Measurements from ENCODE around the gene KDM2A. TPM values are rescaled to one million over a fixed set of nuclear protein-coding genes. Genes with fewer than 3 reads are reported as not detected.
"Not testable (repeated sequence)": the region's sequence is repeated elsewhere in the genome, so short reads cannot be mapped to it uniquely, and the experiment has no call there.

The KDM2A gene
- total RNA-seq, 2 donors from 2014 or later = 151 to 178 TPM

GRCh38 chr11:67256477-67257135 is 137.5 kb downstream of the KDM2A start:
- no peak overlapping the region for H3K4me3 Mint-ChIP-seq
- peak overlapping the region; percentile 12 to 68 for H3K27ac Mint-ChIP-seq
- peaks cover 39 to 66% of the 10 kb centered on the region in 2 donors for H3K4me1 Mint-ChIP-seq (ENCODE audit: low read depth in 2 of 2)
- peaks cover 29% of the 10 kb centered on the region for H3K36me3 Mint-ChIP-seq
- no peak for ATAC-seq
- H3K27me3 Mint-ChIP-seq = no peaks in the 10 kb centered on the region
- no peak for DNase-seq (ENCODE audit: low spot score)
- H3K9me3 Mint-ChIP-seq = no peaks in the 10 kb centered on the region

DNA sequence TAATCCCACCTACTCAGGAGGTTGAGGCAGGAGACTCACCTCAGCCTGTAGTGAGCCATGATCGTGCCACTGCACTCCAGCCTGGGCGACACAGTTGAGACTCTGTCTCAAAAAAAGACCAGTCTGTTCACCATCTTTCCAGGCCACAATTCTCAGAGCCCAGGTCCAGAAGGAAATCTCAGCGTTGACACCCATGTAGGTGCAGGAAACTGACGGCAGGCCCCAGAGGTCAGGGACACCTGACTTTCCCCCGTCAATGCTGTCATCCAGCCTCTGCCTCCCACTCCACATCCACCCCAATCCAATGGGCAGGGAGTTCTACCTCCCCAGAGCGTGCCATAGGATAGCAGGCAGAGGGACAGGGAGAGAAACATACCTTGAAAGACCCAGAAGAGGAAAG is 141.3 kb downstream of the KDM2A start:
- ATAC-seq (no peak), DNase-seq (ENCODE audit: low spot score) (no peak)
- peaks cover 40 to 60% of the 10 kb centered on the region in 2 donors for H3K4me1 Mint-ChIP-seq (ENCODE audit: low read depth in 2 of 2)
- peaks cover 4% of the 10 kb centered on the region for H3K36me3 Mint-ChIP-seq
- H3K4me3 Mint-ChIP-seq = no peak overlapping the region
- no peaks in the 10 kb centered on the region for H3K27me3 Mint-ChIP-seq
- peak overlapping the region in 1 of 2 donors; percentile 58 for H3K27ac Mint-ChIP-seq
- no peaks in the 10 kb centered on the region for H3K9me3 Mint-ChIP-seq

DNA sequence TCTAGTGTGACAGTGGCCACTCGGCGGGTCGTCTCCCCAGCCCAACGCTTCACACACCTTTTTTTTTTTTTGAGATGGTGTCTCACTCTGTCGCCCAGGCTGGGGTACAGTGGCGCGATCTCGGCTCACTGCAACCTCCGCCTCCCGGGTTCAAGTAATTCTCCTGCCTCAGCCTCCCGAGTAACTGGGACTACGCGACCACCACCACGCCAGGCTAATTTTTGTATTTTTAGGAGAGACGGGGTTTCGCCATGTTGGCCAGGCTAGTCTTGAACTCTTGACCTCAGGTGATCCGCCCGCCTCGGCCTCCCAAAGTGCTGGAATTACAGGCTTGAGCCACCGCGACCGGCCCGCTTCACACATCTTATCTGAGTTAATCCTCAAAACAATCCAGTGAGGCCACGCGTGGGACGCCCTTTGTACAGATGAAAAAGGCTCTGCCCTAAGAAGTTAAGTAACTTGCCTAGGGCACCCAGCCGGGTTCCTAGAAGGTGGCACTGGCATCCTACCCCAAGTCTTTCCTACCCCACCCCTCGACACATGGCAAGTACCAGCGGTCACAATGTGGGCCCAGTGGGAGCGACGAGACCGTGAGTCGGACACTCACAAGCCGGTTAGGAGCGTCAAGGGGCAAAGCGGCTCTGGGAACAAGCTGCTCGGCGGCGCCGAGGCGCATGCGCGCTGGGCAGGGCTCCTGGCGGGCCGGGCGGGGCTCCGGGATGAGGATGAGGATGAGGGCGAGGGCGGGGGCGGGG is 142.0 kb downstream of the KDM2A start:
- not testable (repeated sequence) for H3K36me3 Mint-ChIP-seq; H3K27me3 Mint-ChIP-seq; ATAC-seq; DNase-seq (ENCODE audit: low spot score); H3K9me3 Mint-ChIP-seq
- peak overlapping the region in 1 of 2 donors; percentile 58 for H3K27ac Mint-ChIP-seq
- H3K4me3 Mint-ChIP-seq = peak overlapping the region; percentile 52
- peaks cover 47 to 61% of the 10 kb centered on the region in 2 donors for H3K4me1 Mint-ChIP-seq (ENCODE audit: low read depth in 2 of 2)

GRCh38 chr11:67261640-67261945 is 142.5 kb downstream of the KDM2A start:
- Mint-ChIP-seq H3K4me1 (ENCODE audit: low read depth in 2 of 2) (peaks cover 47 to 60% of the 10 kb centered on the region in 2 donors), H3K4me3 (peak overlapping the region; percentile 47)
- no peak for DNase-seq (ENCODE audit: low spot score)

DNA sequence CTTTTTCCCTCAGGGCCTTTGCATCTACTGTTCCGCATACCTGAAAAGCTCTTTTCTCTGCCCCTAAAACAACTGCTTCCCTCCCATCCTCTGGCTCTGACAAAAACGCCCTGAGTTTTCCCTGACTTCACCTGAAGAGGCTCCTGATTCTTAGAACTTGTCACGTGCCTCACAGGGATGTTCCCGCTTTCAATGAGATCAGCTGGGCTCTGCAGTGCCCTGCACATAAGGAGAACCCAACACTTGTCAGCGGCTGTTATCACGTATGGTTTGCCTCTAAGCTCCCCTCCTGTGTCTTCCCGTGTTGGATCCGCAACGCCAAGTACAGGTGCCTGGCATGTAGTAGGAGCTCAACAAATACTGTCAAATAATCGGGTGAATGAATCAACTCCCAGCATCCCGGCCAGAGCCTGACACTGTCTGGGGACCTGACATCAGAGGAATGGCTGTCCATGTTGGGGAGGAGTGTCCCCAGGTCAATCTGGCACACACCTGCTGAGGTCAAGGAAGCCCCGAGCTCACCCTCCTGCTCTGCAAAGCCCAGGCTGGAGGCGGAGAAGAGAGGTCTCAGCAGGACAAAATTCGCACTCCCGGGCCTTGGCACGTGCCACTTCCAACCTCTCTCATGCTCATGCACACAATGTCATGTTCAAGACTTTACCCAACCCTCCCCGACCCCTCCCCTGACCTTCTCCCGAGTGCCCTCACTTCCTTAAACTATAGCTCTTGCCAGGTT is 143.1 kb downstream of the KDM2A start:
- H3K4me3 Mint-ChIP-seq = peak overlapping the region; percentile 77
- DNase-seq (ENCODE audit: low spot score) (no peak), ATAC-seq (no peak)
- H3K27me3 Mint-ChIP-seq = no peaks in the 10 kb centered on the region
- no peaks in the 10 kb centered on the region for H3K9me3 Mint-ChIP-seq
- peaks cover under 1% of the 10 kb centered on the region for H3K36me3 Mint-ChIP-seq
- peak overlapping the region; percentile 69 to 75 for H3K27ac Mint-ChIP-seq
- H3K4me1 Mint-ChIP-seq (ENCODE audit: low read depth in 2 of 2) = peaks cover 48 to 55% of the 10 kb centered on the region in 2 donors

More at GRCh38 chr11:67261640-67261945, 142.5 kb downstream of the KDM2A start:
- peak overlapping the region in 1 of 2 donors; percentile 70 for H3K27ac Mint-ChIP-seq
- no peak for ATAC-seq
- no peaks in the 10 kb centered on the region for H3K9me3 Mint-ChIP-seq
- H3K27me3 Mint-ChIP-seq = no peaks in the 10 kb centered on the region
- H3K36me3 Mint-ChIP-seq = peaks cover 4% of the 10 kb centered on the region

DNA sequence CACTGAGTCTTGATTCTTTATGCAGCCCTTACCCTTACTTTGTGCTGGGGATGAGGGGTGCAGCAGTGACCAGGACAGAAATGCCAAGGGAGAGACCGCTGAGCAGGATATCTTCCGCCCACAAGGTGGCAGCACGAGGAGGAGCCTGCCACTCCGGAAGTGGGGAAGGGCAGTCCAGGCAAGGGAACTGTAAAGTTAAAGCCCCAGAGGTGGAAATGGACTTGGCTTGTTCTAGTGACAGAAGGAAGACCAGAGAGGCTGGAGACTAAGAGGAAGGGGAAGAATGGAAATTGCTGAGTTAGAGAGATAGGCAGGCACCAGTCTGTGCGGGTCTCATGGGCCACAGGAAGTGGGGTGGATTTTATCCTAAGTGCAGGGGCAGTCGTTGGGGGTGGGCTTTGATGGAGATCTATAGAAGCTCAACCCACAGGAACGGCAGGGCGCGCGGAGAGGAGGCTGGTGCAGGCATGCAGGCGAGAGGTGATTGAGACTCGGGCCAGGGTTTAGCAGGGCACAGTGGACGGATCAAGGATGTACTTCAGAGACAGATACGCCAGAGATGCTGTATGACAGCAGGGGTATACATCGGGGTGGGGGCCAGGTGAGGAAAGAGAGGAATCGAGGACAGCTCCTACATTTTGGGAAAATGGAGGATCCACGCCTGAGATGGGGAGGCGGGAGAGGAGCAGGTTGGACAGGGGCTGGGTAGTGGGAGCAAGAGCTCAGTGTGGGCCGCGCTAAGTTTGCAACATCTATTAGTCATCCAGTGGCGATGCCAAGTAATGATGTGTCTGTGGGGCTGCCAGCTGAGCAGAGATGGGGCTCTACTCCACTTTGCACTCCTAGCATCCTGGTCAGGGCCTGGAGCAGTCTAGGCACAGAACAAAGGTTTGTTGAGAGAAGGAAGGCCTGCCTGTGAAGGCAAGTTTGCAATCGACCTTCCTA is 143.9 kb downstream of the KDM2A start:
- Mint-ChIP-seq H3K4me1 (ENCODE audit: low read depth in 2 of 2) (peaks cover 57% of the 10 kb centered on the region in 2 donors), H3K36me3 (peaks cover 9% of the 10 kb centered on the region), H3K27me3 (no peaks in the 10 kb centered on the region), H3K4me3 (peak overlapping the region; percentile 77), H3K27ac (peak overlapping the region; percentile 69 to 75), H3K9me3 (no peaks in the 10 kb centered on the region)
- peak; percentile 83 for DNase-seq (ENCODE audit: low spot score)
- ATAC-seq = peak; percentile 59 to 71

DNA sequence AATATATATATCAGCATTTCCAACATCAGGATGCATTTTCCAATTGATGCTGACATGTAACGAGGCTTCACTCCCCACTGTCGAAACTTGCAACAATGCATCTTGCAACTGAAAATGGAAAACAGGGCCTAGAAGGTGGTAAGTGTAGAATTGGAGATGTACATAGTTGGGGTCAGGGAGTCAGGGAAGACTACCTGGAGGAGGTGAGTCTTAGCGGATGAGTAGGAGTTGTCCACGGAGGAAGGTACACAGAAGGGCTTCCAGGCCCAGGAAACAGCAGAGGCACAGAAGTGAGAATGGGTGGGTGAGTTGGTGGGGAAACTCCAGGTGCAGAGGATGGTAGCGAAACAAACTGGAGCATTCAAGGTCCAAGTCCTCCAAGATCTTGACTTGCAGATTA is 145.2 kb downstream of the KDM2A start:
- DNase-seq (ENCODE audit: low spot score) (no peak), ATAC-seq (no peak)
- Mint-ChIP-seq H3K4me1 (ENCODE audit: low read depth in 2 of 2) (peaks cover 55 to 60% of the 10 kb centered on the region in 2 donors), H3K27me3 (no peaks in the 10 kb centered on the region), H3K9me3 (no peaks in the 10 kb centered on the region), H3K27ac (peak overlapping the region; percentile 69 to 94), H3K36me3 (peaks cover 12% of the 10 kb centered on the region), H3K4me3 (peak overlapping the region; percentile 19)

DNA sequence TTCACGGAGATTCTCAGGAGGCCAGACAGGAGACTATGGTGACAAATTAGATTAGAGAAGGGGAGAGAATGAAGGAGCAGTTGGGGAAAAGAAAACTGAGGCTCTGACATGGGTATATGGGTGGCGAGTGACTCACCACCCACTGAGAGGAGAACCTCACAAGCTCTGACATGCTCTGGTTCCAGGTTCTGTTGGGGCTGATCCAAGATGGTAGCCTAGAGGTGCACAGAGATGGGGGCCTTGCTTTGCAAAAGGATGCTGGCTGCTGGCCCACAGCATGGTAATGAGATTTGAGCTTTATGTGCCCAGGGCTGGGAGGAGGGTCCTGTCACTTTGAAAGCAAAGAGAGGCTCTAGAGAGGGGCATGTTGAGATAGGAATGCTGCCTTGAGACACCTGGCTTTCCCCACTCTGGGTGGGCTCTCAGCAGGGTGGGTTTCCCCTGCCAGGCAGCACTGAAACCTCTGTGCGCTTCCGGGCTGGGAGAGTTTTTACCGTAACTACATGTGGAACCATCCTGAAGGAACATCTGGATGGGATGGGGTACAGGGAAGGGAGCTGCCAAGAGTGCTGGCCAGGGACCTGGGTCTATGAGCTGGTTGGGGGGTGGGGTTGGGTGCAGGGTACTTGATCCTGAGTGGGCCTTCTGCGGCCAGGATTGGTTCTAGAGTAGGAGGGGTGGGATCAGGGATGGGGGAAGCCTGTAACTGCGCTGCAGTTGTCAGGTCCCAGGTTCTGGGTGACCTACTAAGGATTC is 146.0 kb downstream of the KDM2A start:
- H3K27ac Mint-ChIP-seq = peak overlapping the region; percentile 69 to 94
- ATAC-seq (no peak), DNase-seq (ENCODE audit: low spot score) (no peak)
- peaks cover 56 to 60% of the 10 kb centered on the region in 2 donors for H3K4me1 Mint-ChIP-seq (ENCODE audit: low read depth in 2 of 2)
- peak overlapping the region; percentile 85 for H3K4me3 Mint-ChIP-seq
- no peaks in the 10 kb centered on the region for H3K9me3 Mint-ChIP-seq
- peaks cover 12% of the 10 kb centered on the region for H3K36me3 Mint-ChIP-seq
- no peaks in the 10 kb centered on the region for H3K27me3 Mint-ChIP-seq

DNA sequence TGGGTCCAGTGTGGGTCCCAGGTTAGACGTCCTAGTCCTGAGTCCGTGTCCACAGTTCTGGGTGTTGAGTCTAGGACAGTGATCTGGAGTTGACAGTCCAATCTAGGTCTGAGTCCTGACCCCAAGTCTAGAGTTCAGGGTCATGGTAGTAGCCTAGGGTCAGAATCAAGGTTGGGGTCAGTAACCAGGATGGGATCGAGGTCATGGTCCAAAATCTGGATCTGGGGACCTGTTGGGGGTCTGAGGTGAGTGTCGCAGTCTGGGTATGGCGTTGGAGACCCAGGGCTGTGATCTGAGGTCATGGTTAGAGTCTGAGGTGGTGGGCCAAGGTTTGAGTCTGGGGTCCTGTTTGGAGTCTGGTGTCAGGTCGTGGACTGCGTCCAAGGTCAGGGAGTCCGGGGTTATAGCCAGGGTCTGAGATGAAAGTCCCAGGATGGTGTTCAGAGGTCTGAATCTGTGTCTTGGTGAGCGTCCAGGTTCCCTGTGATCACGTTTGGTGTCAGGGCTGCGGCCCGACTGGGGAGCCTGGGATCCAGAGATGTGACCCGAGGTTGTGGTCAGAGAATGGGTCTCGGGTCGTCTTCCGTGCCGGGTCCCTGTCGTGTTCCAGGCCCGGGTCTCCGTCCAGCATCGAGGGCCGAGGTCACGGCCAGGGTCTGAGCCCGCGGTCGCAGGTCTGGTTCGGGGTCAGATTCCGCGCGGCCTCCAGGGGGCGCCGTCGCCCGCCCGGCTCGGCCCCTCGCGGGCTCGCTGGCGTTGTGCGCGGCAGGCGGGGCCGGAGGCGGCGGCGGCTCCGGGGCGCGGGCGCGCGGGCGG is 146.8 kb downstream of the KDM2A start:
- peaks cover 17% of the 10 kb centered on the region for H3K36me3 Mint-ChIP-seq
- H3K27ac Mint-ChIP-seq = peak overlapping the region; percentile 69 to 94
- H3K27me3 Mint-ChIP-seq = no peaks in the 10 kb centered on the region
- DNase-seq (ENCODE audit: low spot score) (peak; percentile 83), ATAC-seq (peak; percentile 60 to 72)
- peak overlapping the region; percentile 85 for H3K4me3 Mint-ChIP-seq
- H3K4me1 Mint-ChIP-seq (ENCODE audit: low read depth in 2 of 2) = peaks cover 63 to 64% of the 10 kb centered on the region in 2 donors
- H3K9me3 Mint-ChIP-seq = no peaks in the 10 kb centered on the region

DNA sequence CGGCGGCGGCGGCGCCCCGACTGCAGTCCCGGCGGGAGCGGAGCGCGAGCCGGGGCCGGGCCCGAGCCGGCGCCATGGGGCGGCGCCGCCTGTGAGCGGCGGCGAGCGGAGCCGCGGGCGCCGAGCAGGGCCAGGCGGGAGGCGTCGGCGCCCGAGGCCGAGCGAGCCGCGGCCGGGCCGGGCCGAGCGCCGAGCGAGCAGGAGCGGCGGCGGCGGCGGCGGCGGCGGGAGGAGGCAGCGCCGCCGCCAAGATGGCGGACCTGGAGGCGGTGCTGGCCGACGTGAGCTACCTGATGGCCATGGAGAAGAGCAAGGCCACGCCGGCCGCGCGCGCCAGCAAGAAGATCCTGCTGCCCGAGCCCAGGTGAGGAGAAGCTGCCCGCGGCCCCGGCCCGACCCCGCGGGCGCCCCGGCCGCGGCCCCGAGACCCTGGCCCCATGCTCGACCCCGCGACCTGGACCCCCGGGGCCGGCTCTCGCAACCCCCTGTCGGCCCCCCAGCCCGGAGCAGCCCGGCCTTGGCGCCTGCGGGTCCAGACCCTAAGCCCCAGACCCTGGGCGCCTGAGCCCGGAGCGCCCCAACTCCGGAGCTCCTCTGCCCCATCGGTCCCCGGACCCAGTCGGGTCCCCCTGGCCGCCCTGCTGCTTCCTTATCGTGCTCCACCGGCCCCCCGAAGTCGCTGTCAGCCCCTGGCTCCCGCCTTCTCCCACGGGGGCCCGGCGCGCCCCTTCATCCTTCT is 147.6 kb downstream of the KDM2A start, which contains the start of gene GRK2:
TSS of gene GRK2 (plus strand) at position 25 of the 739 bp plus-strand sequence. CDS start at position 252, 227 bp downstream.
- DNase-seq (ENCODE audit: low spot score) (no peak), ATAC-seq (peak; percentile 11 to 13)
- no peaks in the 10 kb centered on the region for H3K27me3 Mint-ChIP-seq
- peaks cover 66 to 72% of the 10 kb centered on the region in 2 donors for H3K4me1 Mint-ChIP-seq (ENCODE audit: low read depth in 2 of 2)
- peak within 1 kb of the TSS; percentile 99 for H3K4me3 Mint-ChIP-seq
- H3K9me3 Mint-ChIP-seq = no peaks in the 10 kb centered on the region
- peaks cover 17% of the 10 kb centered on the region for H3K36me3 Mint-ChIP-seq
- peak within 1 kb of the TSS; percentile 99 to 100 for H3K27ac Mint-ChIP-seq

Measured in natural killer cell treated with Interleukin-12 subunit alpha and Interleukin-12 subunit beta and Interleukin-15 and Interleukin-18, amount 100 ng/mL, for 72 hours (primary cell).